GM12891 (cell line): ENCODE data around the gene RCC1.

Source experiments
- PAX5 ChIP-seq: IDR thresholded peaks from 2 replicates; pipeline ENCODE4 v1.6.1; 2011; ENCODE audit warnings: low read length, moderate library complexity, mild to moderate bottlenecking; ENCODE audit not compliant: insufficient read depth, severe bottlenecking
- POLR2A ChIP-seq: IDR thresholded peaks from 2 replicates; pipeline ENCODE4 v1.6.1; 2011; ENCODE audit warnings: low read depth, low read length, control low read depth
- POLR2AphosphoS5 ChIP-seq: IDR thresholded peaks from 2 replicates; pipeline ENCODE4 v1.6.1; 2011; ENCODE audit warnings: low read depth, low read length, control low read depth
- POU2F2 ChIP-seq: IDR thresholded peaks from 2 replicates; pipeline ENCODE4 v1.6.1; 2011; ENCODE audit warnings: low read depth, mild to moderate bottlenecking, control low read depth, low read length, moderate library complexity
- SPI1 ChIP-seq: IDR thresholded peaks from 2 replicates; pipeline ENCODE4 v1.6.1; 2011; ENCODE audit warnings: low read depth, low read length, control low read depth
- TAF1 ChIP-seq: IDR thresholded peaks from 2 replicates; pipeline ENCODE4 v1.6.1; 2011; ENCODE audit warnings: low read depth, low read length, control low read depth

DNA sequence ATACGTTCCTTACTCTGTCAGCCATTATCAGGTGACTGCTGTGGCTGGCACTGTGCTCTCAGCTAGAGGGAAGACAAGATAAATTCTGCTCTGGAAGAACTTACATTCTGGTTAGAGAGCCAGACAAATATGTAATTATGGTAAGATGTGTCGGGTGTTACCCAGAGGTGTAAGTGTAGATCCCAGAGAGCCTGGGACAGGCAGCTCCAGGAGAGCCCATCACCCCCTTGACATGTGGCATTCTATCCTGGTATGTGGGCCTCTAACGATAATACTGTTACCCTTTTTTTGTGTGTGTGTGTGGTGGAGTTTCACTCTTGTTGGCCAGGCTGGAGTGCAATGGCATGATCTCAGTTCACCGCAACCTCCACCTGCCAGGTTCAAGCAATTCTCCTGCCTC lies 66.1 kb downstream of the RCC1 start:
- TF ChIP-seq POLR2A (no peak), TAF1 (no peak), POLR2AphosphoS5 (no peak), SPI1 (no peak), PAX5 (no peak), POU2F2 (no peak)
